ENCODE data around the gene DENND1A.

DNA sequence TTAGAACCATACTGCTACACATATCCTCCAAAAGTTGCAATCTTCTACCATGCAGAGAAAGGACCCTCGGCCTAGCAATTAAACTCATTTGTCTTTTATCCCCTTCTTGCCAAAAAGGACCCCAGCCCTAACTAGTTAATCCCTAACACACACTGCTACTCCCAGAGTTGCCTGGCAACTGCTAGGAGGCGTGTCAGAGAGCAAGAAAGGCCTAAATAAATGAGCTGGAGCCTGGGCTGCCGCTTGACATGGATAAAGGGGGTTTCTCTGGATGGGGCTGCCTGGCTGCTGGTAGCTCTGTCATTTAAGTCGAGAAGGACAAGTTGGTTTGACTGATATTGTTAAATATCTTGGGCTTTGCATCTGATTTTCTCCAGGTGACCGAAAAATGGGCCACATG, 379.1 kb downstream of the DENND1A start:
- TF ChIP-seq, protein P1, sequence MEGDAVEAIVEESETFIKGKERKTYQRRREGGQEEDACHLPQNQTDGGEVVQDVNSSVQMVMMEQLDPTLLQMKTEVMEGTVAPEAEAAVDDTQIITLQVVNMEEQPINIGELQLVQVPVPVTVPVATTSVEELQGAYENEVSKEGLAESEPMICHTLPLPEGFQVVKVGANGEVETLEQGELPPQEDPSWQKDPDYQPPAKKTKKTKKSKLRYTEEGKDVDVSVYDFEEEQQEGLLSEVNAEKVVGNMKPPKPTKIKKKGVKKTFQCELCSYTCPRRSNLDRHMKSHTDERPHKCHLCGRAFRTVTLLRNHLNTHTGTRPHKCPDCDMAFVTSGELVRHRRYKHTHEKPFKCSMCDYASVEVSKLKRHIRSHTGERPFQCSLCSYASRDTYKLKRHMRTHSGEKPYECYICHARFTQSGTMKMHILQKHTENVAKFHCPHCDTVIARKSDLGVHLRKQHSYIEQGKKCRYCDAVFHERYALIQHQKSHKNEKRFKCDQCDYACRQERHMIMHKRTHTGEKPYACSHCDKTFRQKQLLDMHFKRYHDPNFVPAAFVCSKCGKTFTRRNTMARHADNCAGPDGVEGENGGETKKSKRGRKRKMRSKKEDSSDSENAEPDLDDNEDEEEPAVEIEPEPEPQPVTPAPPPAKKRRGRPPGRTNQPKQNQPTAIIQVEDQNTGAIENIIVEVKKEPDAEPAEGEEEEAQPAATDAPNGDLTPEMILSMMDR (IDR thresholded peaks at IDR 0.05), result no peak
- TF ChIP-seq POLR2AphosphoS5 (IDR thresholded peaks at IDR 0.05) (no peak), POLR2A (IDR thresholded peaks at IDR 0.05) (no peak)
